Embryonic facial prominence (tissue), 1 donor: ENCODE results near the gene BLMH.

Experiments
- DNase-seq: peaks from one replicate; pipeline ENCODE4 v3.0.0-alpha.2; 2016; ENCODE audit errors: extremely low spot score

BLMH gene

GRCh38 chr17:30304778-30305177 lies 13.0 kb upstream of the BLMH start:
- no peak for DNase-seq

GRCh38 chr17:30302241-30302640 lies 10.5 kb upstream of the BLMH start:
- no peak for DNase-seq

- DNase-seq = no peak
These were observed 9.1 kb upstream of the BLMH start for GRCh38 chr17:30300818-30301217.

- no peak for DNase-seq
These were observed 7.3 kb upstream of the BLMH start for GRCh38 chr17:30299000-30299399.

- DNase-seq = no peak
These were observed 6.0 kb upstream of the BLMH start for GRCh38 chr17:30297715-30298114.

GRCh38 chr17:30296499-30297080 lies 4.8 kb upstream of the BLMH start:
- no peak for DNase-seq

- no peak for DNase-seq
These were observed 628 bp upstream of the BLMH start for GRCh38 chr17:30292286-30292858.

GRCh38 chr17:30290696-30291542 lies 825 bp downstream of the BLMH start:
- no peak for DNase-seq

- no peak for DNase-seq
These were observed 1.7 kb downstream of the BLMH start for GRCh38 chr17:30290077-30290476.

GRCh38 chr17:30279156-30279555 lies 12.6 kb downstream of the BLMH start:
- DNase-seq = no peak

GRCh38 chr17:30278032-30278431 lies 13.7 kb downstream of the BLMH start:
- DNase-seq = no peak

GRCh38 chr17:30275911-30276310 lies 15.8 kb downstream of the BLMH start:
- DNase-seq = no peak

GRCh38 chr17:30274887-30275286 lies 16.9 kb downstream of the BLMH start:
- DNase-seq = no peak

GRCh38 chr17:30273373-30273772 lies 18.4 kb downstream of the BLMH start:
- DNase-seq = no peak

- no peak for DNase-seq
These were observed 20.6 kb downstream of the BLMH start for GRCh38 chr17:30271102-30271501.

- no peak for DNase-seq
These were observed 24.1 kb downstream of the BLMH start for GRCh38 chr17:30267625-30268024.

GRCh38 chr17:30263552-30264333 lies 28.0 kb downstream of the BLMH start:
- no peak for DNase-seq

- no peak for DNase-seq
These were observed 34.8 kb downstream of the BLMH start for GRCh38 chr17:30256756-30257506.

GRCh38 chr17:30254150-30254549 lies 37.6 kb downstream of the BLMH start:
- no peak for DNase-seq

GRCh38 chr17:30253312-30253711 lies 38.4 kb downstream of the BLMH start:
- no peak for DNase-seq

- DNase-seq = no peak
These were observed 39.8 kb downstream of the BLMH start for GRCh38 chr17:30251931-30252330.

- DNase-seq = no peak
These were observed 42.3 kb downstream of the BLMH start for GRCh38 chr17:30249460-30249859.
